K562 treated with DMSO at 1 percent for 48 hours (cell line): ENCODE data around the gene UTP15. TPM values are rescaled to one million over a fixed set of nuclear protein-coding genes. Genes with fewer than 3 reads are reported as not detected.

Source experiments
- total RNA-seq: library from RNA; unstranded; fragments of 300-600 nt; gene quantifications from 2 replicates; pipeline ENCODE4 v1.2.3, GENCODE V29; 2022; ENCODE audit warnings: low replicate concordance; ENCODE audit errors: extremely low read depth

The UTP15 gene, protein sequence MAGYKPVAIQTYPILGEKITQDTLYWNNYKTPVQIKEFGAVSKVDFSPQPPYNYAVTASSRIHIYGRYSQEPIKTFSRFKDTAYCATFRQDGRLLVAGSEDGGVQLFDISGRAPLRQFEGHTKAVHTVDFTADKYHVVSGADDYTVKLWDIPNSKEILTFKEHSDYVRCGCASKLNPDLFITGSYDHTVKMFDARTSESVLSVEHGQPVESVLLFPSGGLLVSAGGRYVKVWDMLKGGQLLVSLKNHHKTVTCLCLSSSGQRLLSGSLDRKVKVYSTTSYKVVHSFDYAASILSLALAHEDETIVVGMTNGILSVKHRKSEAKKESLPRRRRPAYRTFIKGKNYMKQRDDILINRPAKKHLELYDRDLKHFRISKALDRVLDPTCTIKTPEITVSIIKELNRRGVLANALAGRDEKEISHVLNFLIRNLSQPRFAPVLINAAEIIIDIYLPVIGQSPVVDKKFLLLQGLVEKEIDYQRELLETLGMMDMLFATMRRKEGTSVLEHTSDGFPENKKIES
- not detected in 2 replicates for total RNA-seq

GRCh38 chr5:73565139-73565968 is at the start of gene UTP15, which contains the start of gene ANKRA2:
Gene UTP15, plus strand, starts transcription at chr5:73565743. Its CDS starts 1,602 bp downstream, at chr5:73567345.
Gene ANKRA2, minus strand, starts transcription at chr5:73565639. Its CDS starts 2,758 bp downstream, at chr5:73562881.

GRCh38 chr5:73625944-73626811 is 60.6 kb downstream of the UTP15 start, which contains the start of gene ARHGEF28:
Gene ARHGEF28, plus strand, starts transcription at chr5:73626196. Its CDS starts 58,656 bp downstream, at chr5:73684852.

Other genes with a start within 250 kb of the UTP15 start
- not detected in 2 replicates for gene FOXD1, start 117.0 kb upstream of the UTP15 start, total RNA-seq
- gene BTF3, start 67.3 kb upstream of the UTP15 start, total RNA-seq: 608 TPM in 1 of 2 replicates, not detected in the other
- not detected in 2 replicates for gene ANKRA2, start 104 bp upstream of the UTP15 start, total RNA-seq
- not detected in 2 replicates for gene ARHGEF28, start 60.5 kb downstream of the UTP15 start, total RNA-seq